ENCODE measurements around the gene ODF2L. TPM values are rescaled to one million over a fixed set of nuclear protein-coding genes. Genes with fewer than 3 reads are reported as not detected.

ODF2L gene
- total RNA-seq, 1 experiment from 2014 or later = 27.3 TPM

GRCh38 chr1:86378813-86379212 lies 17.3 kb downstream of the ODF2L start:
- H3T11ph ChIP-seq (ENCODE audit: low read length) = no peak overlapping the region
- H3K9me3 ChIP-seq (ENCODE audit: control insufficient read depth, low read depth, low read length) = no peaks in the 10 kb centered on the region
- H3K9ac ChIP-seq (ENCODE audit: extremely low read depth, insufficient read length, low read length) = no peak overlapping the region
- H4K20me1 ChIP-seq (ENCODE audit: control insufficient read depth, insufficient read depth, insufficient read length) = no peaks in the 10 kb centered on the region
- H3K23me2 ChIP-seq (ENCODE audit: insufficient read length, low read depth, low read length, poor library complexity, severe bottlenecking) = no peaks in the 10 kb centered on the region
- TF ChIP-seq, protein P1, sequence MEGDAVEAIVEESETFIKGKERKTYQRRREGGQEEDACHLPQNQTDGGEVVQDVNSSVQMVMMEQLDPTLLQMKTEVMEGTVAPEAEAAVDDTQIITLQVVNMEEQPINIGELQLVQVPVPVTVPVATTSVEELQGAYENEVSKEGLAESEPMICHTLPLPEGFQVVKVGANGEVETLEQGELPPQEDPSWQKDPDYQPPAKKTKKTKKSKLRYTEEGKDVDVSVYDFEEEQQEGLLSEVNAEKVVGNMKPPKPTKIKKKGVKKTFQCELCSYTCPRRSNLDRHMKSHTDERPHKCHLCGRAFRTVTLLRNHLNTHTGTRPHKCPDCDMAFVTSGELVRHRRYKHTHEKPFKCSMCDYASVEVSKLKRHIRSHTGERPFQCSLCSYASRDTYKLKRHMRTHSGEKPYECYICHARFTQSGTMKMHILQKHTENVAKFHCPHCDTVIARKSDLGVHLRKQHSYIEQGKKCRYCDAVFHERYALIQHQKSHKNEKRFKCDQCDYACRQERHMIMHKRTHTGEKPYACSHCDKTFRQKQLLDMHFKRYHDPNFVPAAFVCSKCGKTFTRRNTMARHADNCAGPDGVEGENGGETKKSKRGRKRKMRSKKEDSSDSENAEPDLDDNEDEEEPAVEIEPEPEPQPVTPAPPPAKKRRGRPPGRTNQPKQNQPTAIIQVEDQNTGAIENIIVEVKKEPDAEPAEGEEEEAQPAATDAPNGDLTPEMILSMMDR (conservative IDR thresholded peaks at IDR 0.05) = no peak
- H3K27me3 ChIP-seq (ENCODE audit: insufficient read depth, low read length) = no peaks in the 10 kb centered on the region
- H3K56ac ChIP-seq (ENCODE audit: insufficient read length, low read depth, low read length) = no peak overlapping the region
- H2AFZ ChIP-seq (ENCODE audit: low read length) = no peak overlapping the region
- no peak overlapping the region for H2AK5ac ChIP-seq (ENCODE audit: insufficient read length, low read length)
- Mint-ChIP-seq H3K9me3 (peaks cover 25 to 28% of the 10 kb centered on the region in 2 experiments), H3K36me3 (ENCODE audit: insufficient read depth in 1 of 3, low read depth in 3 of 3) (peaks cover 31 to 38% (median 36%) of the 10 kb centered on the region in 3 experiments), H3K4me1 (no peaks in the 10 kb centered on the region), H3K4me3 (no peak overlapping the region), H3K27me3 (ENCODE audit: low read depth) (no peaks in the 10 kb centered on the region), H3K27ac (no peak overlapping the region)
- H3K4me2 ChIP-seq (ENCODE audit: insufficient read depth, insufficient read length, low read length) = no peak overlapping the region
- no peak overlapping the region for H4K91ac ChIP-seq (ENCODE audit: insufficient read length, low read depth, low read length)
- H3K23ac ChIP-seq (ENCODE audit: insufficient read length, low read depth, low read length) = no peak overlapping the region
- H2BK20ac ChIP-seq (ENCODE audit: low read depth, low read length, poor library complexity, severe bottlenecking) = no peak overlapping the region
- no peak overlapping the region for H3K27ac ChIP-seq (ENCODE audit: insufficient read length, low read depth, low read length)
- DNase-seq = no peak
- no peak overlapping the region for H4K8ac ChIP-seq (replicated peaks; ENCODE audit: insufficient read length, low read depth, low read length)
- WGBS (ENCODE audit: extremely low coverage, insufficient read length, low lambda C conversion rate) = no CpG with 5 or more reads among the region's 1 CpG
- H3K4ac ChIP-seq (ENCODE audit: low read depth, low read length) = no peak overlapping the region
- no peaks in the 10 kb centered on the region for H3K79me1 ChIP-seq (ENCODE audit: insufficient read depth, low read depth, low read length, poor library complexity, severe bottlenecking)
- no peak overlapping the region for H2BK15ac ChIP-seq (ENCODE audit: low read depth, low read length)
- no peaks in the 10 kb centered on the region for H3K79me2 ChIP-seq (ENCODE audit: insufficient read depth, low read length)
- no peaks in the 10 kb centered on the region for H3K4me1 ChIP-seq (ENCODE audit: insufficient read depth, low read length)
- no peak overlapping the region for H3K18ac ChIP-seq (ENCODE audit: insufficient read length, low read depth, low read length)
- H2BK120ac ChIP-seq (ENCODE audit: low read depth, low read length, poor library complexity, severe bottlenecking) = no peak overlapping the region
- no peak overlapping the region for H4K5ac ChIP-seq (ENCODE audit: insufficient read length, low read depth, low read length)
- H2BK5ac ChIP-seq (ENCODE audit: insufficient read length, low read length) = no peak overlapping the region
- no peak overlapping the region for H3K14ac ChIP-seq (ENCODE audit: insufficient read depth, low read length)
- no peak overlapping the region for H2BK12ac ChIP-seq (ENCODE audit: insufficient read length, low read depth, low read length)
